Glutamatergic neuron (in vitro differentiated cells): ENCODE results near the gene HEXIM1. TPM values are rescaled to one million over a fixed set of nuclear protein-coding genes. Genes with fewer than 3 reads are reported as not detected.

Experiments used
- DNase-seq: peaks from one replicate; pipeline ENCODE4 v3.0.0; 2022
- H3K27ac Mint-ChIP-seq: one replicate; pipeline ENCODE4 v1.8.0; 2020; ENCODE audit warnings: mild to moderate bottlenecking, mixed read lengths, inconsistent platforms; ENCODE audit not compliant: unreplicated experiment
- H3K27me3 Mint-ChIP-seq: one replicate; pipeline ENCODE4 v1.8.0; 2020; ENCODE audit warnings: mild to moderate bottlenecking, moderate library complexity, mixed read lengths, inconsistent platforms; ENCODE audit not compliant: unreplicated experiment
- H3K36me3 Mint-ChIP-seq: one replicate; pipeline ENCODE4 v1.8.0; 2020; ENCODE audit warnings: mild to moderate bottlenecking, mixed read lengths, inconsistent platforms; ENCODE audit not compliant: unreplicated experiment
- H3K4me1 Mint-ChIP-seq: one replicate; pipeline ENCODE4 v1.8.0; 2020; ENCODE audit warnings: mild to moderate bottlenecking, low read depth, mixed read lengths, inconsistent platforms; ENCODE audit not compliant: unreplicated experiment
- H3K4me3 Mint-ChIP-seq: one replicate; pipeline ENCODE4 v1.8.0; 2020; ENCODE audit warnings: mild to moderate bottlenecking, mixed read lengths, inconsistent platforms; ENCODE audit not compliant: unreplicated experiment
- H3K9me3 Mint-ChIP-seq: one replicate; pipeline ENCODE4 v1.8.0; 2020; ENCODE audit warnings: mild to moderate bottlenecking, moderate library complexity, mixed read lengths, inconsistent platforms; ENCODE audit not compliant: unreplicated experiment
- total RNA-seq: library from RNA; stranded (reverse); fragmentation: NEBNext Ultra II Directional; extraction: Animal tissue kit (Norgen Biotek cat#: 25700); gene quantifications from one replicate; pipeline ENCODE4 v1.2.1, GENCODE V29; 2021; ENCODE audit not compliant: unreplicated experiment
- TF ChIP-seq, protein P1 (sequence below): fragments of 200-600 bp; sonication (generic); IDR thresholded peaks from one replicate; pipeline ENCODE4 v1.5.0; 2021; ENCODE audit not compliant: partially characterized antibody, unreplicated experiment

Gene HEXIM1
- total RNA-seq, 1 donor from 2014 or later, result 13.0 TPM

DNA sequence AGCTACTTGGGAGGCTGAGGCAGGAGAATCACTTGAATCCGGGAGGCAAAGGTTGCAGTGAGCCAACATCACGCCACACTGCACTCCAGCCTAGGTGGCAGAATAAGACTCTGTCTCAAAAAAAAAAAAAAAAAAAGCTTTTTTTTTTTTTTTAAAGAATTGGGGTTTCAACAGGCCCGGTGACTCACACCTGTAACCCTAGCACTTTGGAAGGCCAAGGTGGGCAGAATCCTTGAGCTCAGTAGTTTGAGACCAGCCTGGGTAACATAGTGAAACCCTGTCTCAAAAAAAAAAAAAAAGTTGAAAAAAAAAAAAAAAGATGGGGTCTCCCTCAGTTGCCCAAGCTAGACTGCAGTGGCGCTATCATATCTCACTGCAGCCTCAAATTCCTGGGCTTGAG is 6.8 kb downstream of the HEXIM1 start:
- TF ChIP-seq, protein P1, sequence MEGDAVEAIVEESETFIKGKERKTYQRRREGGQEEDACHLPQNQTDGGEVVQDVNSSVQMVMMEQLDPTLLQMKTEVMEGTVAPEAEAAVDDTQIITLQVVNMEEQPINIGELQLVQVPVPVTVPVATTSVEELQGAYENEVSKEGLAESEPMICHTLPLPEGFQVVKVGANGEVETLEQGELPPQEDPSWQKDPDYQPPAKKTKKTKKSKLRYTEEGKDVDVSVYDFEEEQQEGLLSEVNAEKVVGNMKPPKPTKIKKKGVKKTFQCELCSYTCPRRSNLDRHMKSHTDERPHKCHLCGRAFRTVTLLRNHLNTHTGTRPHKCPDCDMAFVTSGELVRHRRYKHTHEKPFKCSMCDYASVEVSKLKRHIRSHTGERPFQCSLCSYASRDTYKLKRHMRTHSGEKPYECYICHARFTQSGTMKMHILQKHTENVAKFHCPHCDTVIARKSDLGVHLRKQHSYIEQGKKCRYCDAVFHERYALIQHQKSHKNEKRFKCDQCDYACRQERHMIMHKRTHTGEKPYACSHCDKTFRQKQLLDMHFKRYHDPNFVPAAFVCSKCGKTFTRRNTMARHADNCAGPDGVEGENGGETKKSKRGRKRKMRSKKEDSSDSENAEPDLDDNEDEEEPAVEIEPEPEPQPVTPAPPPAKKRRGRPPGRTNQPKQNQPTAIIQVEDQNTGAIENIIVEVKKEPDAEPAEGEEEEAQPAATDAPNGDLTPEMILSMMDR, result no peak
- Mint-ChIP-seq H3K27ac (no peak overlapping the region), H3K4me1 (peaks cover 11% of the 10 kb centered on the region), H3K4me3 (no peak overlapping the region), H3K9me3 (no peaks in the 10 kb centered on the region), H3K27me3 (no peaks in the 10 kb centered on the region), H3K36me3 (no peaks in the 10 kb centered on the region)
- DNase-seq, result no peak

DNA sequence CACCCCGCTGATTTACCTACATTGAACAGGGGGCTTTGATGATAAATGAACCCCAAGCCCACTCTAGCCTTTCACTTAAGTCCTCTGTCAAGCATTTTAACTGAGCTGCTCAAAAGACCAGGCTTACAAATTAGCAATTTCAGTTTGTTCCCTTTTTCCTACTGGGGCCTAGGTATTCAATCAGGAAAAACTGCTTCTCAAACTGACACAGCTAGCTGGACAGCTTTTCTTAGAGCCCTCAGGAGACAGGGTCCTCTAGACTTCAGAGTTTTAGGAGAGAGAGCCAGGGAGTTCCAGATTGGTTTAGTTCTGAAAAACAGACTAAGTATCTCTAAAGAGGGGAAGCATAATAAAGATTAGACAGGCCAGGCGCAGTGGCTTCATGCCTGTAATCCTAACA is 7.2 kb downstream of the HEXIM1 start:
- Mint-ChIP-seq H3K27ac (no peak overlapping the region), H3K9me3 (no peaks in the 10 kb centered on the region), H3K36me3 (no peaks in the 10 kb centered on the region), H3K4me1 (peaks cover 9% of the 10 kb centered on the region), H3K4me3 (no peak overlapping the region), H3K27me3 (no peaks in the 10 kb centered on the region)
- TF ChIP-seq, protein P1, result no peak
- no peak for DNase-seq

DNA sequence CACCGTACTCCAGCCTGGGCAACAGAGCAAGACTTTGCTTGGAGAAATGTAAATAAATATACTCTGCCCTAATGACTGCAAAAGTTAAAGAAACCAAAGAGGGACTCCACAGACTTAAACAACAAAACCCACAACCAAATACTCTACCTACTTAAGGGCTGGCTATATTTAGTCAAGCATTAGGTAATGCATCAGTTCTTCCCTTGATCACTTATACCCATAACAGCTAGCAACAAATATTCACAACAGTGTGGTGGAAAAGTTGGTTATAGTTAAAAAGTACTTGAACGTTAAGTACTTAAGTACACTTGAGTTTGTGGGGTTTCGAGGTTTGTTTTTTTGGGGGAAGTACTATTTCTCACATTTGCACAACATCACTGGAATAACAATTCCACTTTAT is 8.0 kb downstream of the HEXIM1 start:
- Mint-ChIP-seq H3K36me3 (no peaks in the 10 kb centered on the region), H3K27me3 (peaks cover under 1% of the 10 kb centered on the region), H3K9me3 (no peaks in the 10 kb centered on the region), H3K4me3 (no peak overlapping the region), H3K27ac (no peak overlapping the region), H3K4me1 (peaks cover 5% of the 10 kb centered on the region)
- no peak for DNase-seq
- TF ChIP-seq, protein P1, result no peak

DNA sequence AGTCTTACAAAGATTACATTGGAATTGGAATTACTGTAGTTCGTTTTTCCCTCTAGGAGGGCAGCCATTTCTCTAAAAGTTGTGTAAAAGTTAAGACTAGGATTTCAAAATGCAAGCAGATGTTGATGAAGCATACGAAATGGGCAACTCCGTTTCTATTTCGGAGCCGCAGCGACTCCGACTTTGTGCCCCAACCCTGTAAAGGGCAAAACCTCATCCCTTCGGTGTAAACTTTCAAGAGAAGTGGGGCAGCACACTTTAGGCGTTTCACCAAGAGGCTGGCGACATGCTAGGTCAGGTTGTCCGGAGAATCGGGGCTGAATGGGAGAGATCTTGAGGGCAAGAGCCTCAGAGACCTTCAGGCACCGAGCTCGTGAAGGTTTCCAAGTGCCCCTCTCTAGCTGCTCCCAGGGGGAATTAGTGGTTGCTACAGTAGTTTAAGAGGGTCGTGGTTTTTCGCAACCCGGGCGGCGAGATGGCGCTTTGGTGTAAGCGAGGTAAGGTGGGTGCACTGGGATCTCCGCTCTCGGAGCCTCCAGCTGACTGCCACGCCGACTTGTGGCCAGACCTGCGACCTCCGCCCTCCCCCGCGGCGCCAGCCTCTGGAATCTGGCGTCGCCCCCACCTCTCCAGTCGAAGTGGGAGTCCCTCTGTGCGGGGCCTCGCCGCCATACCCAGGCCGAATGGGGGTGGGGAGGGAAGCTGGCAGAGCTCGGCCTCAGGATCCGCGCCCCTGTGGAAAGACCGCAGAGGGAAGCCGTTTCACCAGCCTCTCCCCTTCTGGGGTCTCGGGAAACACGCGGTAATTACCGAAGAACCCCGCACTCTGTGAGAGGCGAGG is 12.4 kb downstream of the HEXIM1 start:
- DNase-seq, result peak; percentile 89
- no peaks in the 10 kb centered on the region for H3K4me1 Mint-ChIP-seq
- H3K36me3 Mint-ChIP-seq, result no peaks in the 10 kb centered on the region
- peaks cover 3% of the 10 kb centered on the region for H3K9me3 Mint-ChIP-seq
- H3K4me3 Mint-ChIP-seq, result peak overlapping the region; percentile 94
- peak overlapping the region; percentile 97 for H3K27ac Mint-ChIP-seq
- TF ChIP-seq, protein P1, result no peak
- peaks cover 4% of the 10 kb centered on the region for H3K27me3 Mint-ChIP-seq

DNA sequence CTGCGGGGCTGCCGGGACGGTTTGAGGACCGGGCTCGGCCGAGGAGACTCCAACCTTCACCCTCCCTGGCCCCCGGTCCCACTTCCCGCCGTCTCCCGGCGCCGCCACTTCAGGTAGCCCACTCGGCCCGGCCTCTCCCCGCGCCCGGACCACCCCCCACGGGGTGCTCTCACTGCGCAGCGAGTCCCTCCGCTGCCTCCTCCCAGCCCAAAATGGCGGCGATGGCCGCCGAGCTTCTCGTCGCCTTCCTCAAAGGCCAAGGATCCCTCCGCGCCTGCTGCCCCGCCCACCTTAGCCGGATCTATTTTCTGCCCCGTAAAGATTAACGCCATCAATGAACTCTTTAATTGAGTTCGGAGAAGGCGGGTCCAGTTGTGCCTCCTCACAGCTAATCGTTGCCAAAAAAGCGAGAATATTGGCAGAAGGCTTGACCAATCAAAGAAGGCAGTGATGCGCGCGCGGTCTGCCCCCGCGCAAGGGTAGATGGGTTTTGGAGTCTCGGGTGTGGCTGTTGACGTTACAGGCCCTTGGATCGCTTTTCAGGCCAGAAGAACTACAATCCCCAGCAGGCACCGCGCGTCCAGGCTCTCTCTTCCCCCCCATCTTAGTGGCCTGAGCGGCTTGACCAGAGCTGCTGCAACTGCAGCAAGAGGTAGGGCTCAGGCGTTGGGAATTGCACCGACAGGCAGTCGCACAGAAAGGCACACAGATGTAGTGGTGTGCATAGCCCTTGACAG is 13.2 kb downstream of the HEXIM1 start, which contains the start of gene HEXIM2:
TSS of gene HEXIM2 (plus strand) at position 588 of the 737 bp plus-strand sequence. CDS start 919 bp downstream, outside the sequence.
- H3K27me3 Mint-ChIP-seq, result peaks cover 4% of the 10 kb centered on the region
- no peaks in the 10 kb centered on the region for H3K4me1 Mint-ChIP-seq
- peaks cover 3% of the 10 kb centered on the region for H3K9me3 Mint-ChIP-seq
- H3K36me3 Mint-ChIP-seq, result no peaks in the 10 kb centered on the region
- H3K27ac Mint-ChIP-seq, result peak within 1 kb of the TSS; percentile 97
- H3K4me3 Mint-ChIP-seq, result peak within 1 kb of the TSS; percentile 94
- TF ChIP-seq, protein P1, result no peak
- peak; percentile 97 for DNase-seq
